NK-92 (cell line): ENCODE measurements around the gene ANO7.
"Not testable (repeated sequence)": the region's sequence is repeated elsewhere in the genome, so short reads cannot be mapped to it uniquely, and the experiment has no call there.

ENCODE experiments used
- DNase-seq: peaks from one replicate; lab custom pipeline; 2025; ENCODE audit not compliant: unreplicated experiment; lab: John Stamatoyannopoulos, UW

The ANO7 gene

GRCh38 chr2:241189093-241189855, 797 bp downstream of the ANO7 start:
- no peak for DNase-seq

- DNase-seq: no peak
Observed at GRCh38 chr2:241189856-241190201, 1.4 kb downstream of the ANO7 start.

GRCh38 chr2:241190291-241190981, 2.0 kb downstream of the ANO7 start:
- no peak for DNase-seq

- no peak for DNase-seq
Observed at GRCh38 chr2:241191081-241191480, 2.6 kb downstream of the ANO7 start.

- DNase-seq: no peak
Observed at GRCh38 chr2:241193271-241193670, 4.8 kb downstream of the ANO7 start.

- no peak for DNase-seq
Observed at GRCh38 chr2:241194811-241195210, 6.3 kb downstream of the ANO7 start.

- DNase-seq: no peak
Observed at GRCh38 chr2:241195506-241196130, 7.1 kb downstream of the ANO7 start.

GRCh38 chr2:241197246-241197645, 8.8 kb downstream of the ANO7 start:
- DNase-seq: not testable (repeated sequence)

- no peak for DNase-seq
Observed at GRCh38 chr2:241197947-241198346, 9.5 kb downstream of the ANO7 start.

GRCh38 chr2:241198381-241199279, 10.2 kb downstream of the ANO7 start:
- no peak for DNase-seq

- DNase-seq: no peak
Observed at GRCh38 chr2:241199286-241199685, 10.8 kb downstream of the ANO7 start.

- no peak for DNase-seq
Observed at GRCh38 chr2:241199897-241200821, 11.7 kb downstream of the ANO7 start.

GRCh38 chr2:241200822-241201395, 12.4 kb downstream of the ANO7 start:
- no peak for DNase-seq

GRCh38 chr2:241201445-241202267, 13.2 kb downstream of the ANO7 start:
- no peak for DNase-seq

- no peak for DNase-seq
Observed at GRCh38 chr2:241202268-241202585, 13.8 kb downstream of the ANO7 start.

GRCh38 chr2:241202681-241203080, 14.2 kb downstream of the ANO7 start:
- DNase-seq: no peak

GRCh38 chr2:241203218-241204009, 14.9 kb downstream of the ANO7 start:
- DNase-seq: no peak

GRCh38 chr2:241204010-241204384, 15.5 kb downstream of the ANO7 start:
- no peak for DNase-seq
